GM23248 (cell line): ENCODE measurements around the gene TPD52L2. TPM values are rescaled to one million over a fixed set of nuclear protein-coding genes. Genes with fewer than 3 reads are reported as not detected.
A peak's percentile ranks its signal among the peaks of the same experiment; 100 is the strongest.

Experiments used
- DNase-seq: peaks from one replicate; pipeline ENCODE4 v3.0.0-alpha.2; 2015
- H2AFZ ChIP-seq: fragments of 200-600 bp; sonication (generic); 2 replicates; pipeline ENCODE4 v1.6.1; 2016; ENCODE audit warnings: antibody characterized with exemption
- H3F3A ChIP-seq: fragments of 200-600 bp; sonication (generic); 2 replicates; pipeline ENCODE4 v1.6.1; 2016; ENCODE audit warnings: mild to moderate bottlenecking, antibody characterized with exemption, mixed run types; ENCODE audit not compliant: insufficient read depth
- H3K27ac ChIP-seq: fragments of 200-600 bp; sonication (generic); 2 replicates; pipeline ENCODE4 v1.5.1; 2016; ENCODE audit warnings: mild to moderate bottlenecking
- H3K27me3 ChIP-seq: fragments of 200-600 bp; sonication (generic); replicated peaks from 2 replicates; pipeline ENCODE4 v1.6.1; 2016; ENCODE audit warnings: mild to moderate bottlenecking; ENCODE audit not compliant: insufficient read depth
- H3K36me3 ChIP-seq: fragments of 200-600 bp; sonication (generic); 2 replicates; pipeline ENCODE4 v1.6.1; 2016; ENCODE audit warnings: low read depth, mild to moderate bottlenecking
- H3K4me1 ChIP-seq: fragments of 200-600 bp; sonication (generic); 2 replicates; pipeline ENCODE4 v1.6.1; 2016; ENCODE audit warnings: mild to moderate bottlenecking; ENCODE audit not compliant: insufficient read depth
- H3K4me2 ChIP-seq: fragments of 200-600 bp; sonication (generic); one replicate; pipeline ENCODE4 v1.6.1; 2016; ENCODE audit warnings: mild to moderate bottlenecking; ENCODE audit not compliant: unreplicated experiment
- H3K4me3 ChIP-seq: fragments of 200-600 bp; sonication (generic); 2 replicates; pipeline ENCODE4 v1.5.1; 2016; ENCODE audit warnings: mild to moderate bottlenecking
- H3K79me2 ChIP-seq: fragments of 200-600 bp; sonication (generic); 2 replicates; pipeline ENCODE4 v1.6.1; 2016; ENCODE audit warnings: mild to moderate bottlenecking; ENCODE audit not compliant: insufficient read depth
- H3K9ac ChIP-seq: fragments of 200-600 bp; sonication (generic); 2 replicates; pipeline ENCODE4 v1.6.1; 2016; ENCODE audit warnings: mild to moderate bottlenecking
- H3K9me2 ChIP-seq: fragments of 200-600 bp; sonication (generic); 2 replicates; pipeline ENCODE4 v1.6.1; 2016; ENCODE audit warnings: mixed run types, mild to moderate bottlenecking, moderate library complexity; ENCODE audit not compliant: insufficient read depth
- H3K9me3 ChIP-seq: fragments of 200-600 bp; sonication (generic); one replicate; pipeline ENCODE4 v1.6.1; 2017; ENCODE audit warnings: low read depth
- H4K20me1 ChIP-seq: fragments of 200-600 bp; sonication (generic); 2 replicates; pipeline ENCODE4 v1.6.0; 2016; ENCODE audit not compliant: insufficient read depth
- EZH2 ChIP-seq: fragments of 200-600 bp; sonication (generic); IDR thresholded peaks from 2 replicates; pipeline ENCODE4 v1.6.1; 2018; ENCODE audit warnings: antibody characterized with exemption, mild to moderate bottlenecking; ENCODE audit not compliant: insufficient read depth, poor library complexity, severe bottlenecking
- EZH2phosphoT487 ChIP-seq: fragments of 200-600 bp; sonication (generic); IDR thresholded peaks from 2 replicates; pipeline ENCODE4 v1.6.1; 2018; ENCODE audit warnings: antibody characterized with exemption, moderate library complexity, mild to moderate bottlenecking, low read depth; ENCODE audit not compliant: insufficient read depth
- WGBS, 2 experiments: methylation state at CpG; one replicate each; pipeline ENCODE4 v1.1.6; 2015 to 2017; ENCODE audit warnings: low lambda C conversion rate in 2 of 2, low coverage in 1 of 2; ENCODE audit errors: missing lambda C conversion rate in 2 of 2; 5-methylcytosine and 5-hydroxymethylcytosine counted together
- in situ Hi-C: fragments of 300-500 bp; cut with MboI; formaldehyde crosslinking; loops from 2 replicates; pipeline ENCODE4 v1.15.0; 2020
- microRNA counts: library from miRNA; unstranded; fragments of <30 nt; microRNA quantifications from one replicate; lab custom pipeline; 2016
- microRNA-seq: library from miRNA; unstranded; fragments of <30 nt; microRNA quantifications from one replicate; pipeline ENCODE4, GENCODE V29; 2016; ENCODE audit warnings: borderline number of aligned reads
- polyA plus RNA-seq: library from polyadenylated mRNA; unstranded; fragments of >200 nt; fragmentation: Nextera tagmentation; extraction: Ambion mirVana; gene quantifications from 2 replicates; pipeline ENCODE4 v1.2.1, GENCODE V29; 2016
- small RNA-seq: library from RNA; depleted of rRNA; stranded (forward); fragments of <200 nt; gene quantifications from one replicate; pipeline ENCODE3, GENCODE V24; 2014; ENCODE audit warnings: low read depth, low replicate concordance
- total RNA-seq: library from RNA; depleted of rRNA; stranded (reverse); fragments of >200 nt; shearing (Covaris generic); gene quantifications from 2 replicates; pipeline ENCODE4 v1.2.3, GENCODE V29; 2014; rRNA removed

The TPD52L2 gene
- total and polyA plus RNA-seq, 2 experiments from 2014 or later: 214 to 220 TPM

GRCh38 chr20:63939061-63939935 is 74.2 kb downstream of the TPD52L2 start:
- no peak overlapping the region for H3K9ac ChIP-seq
- WGBS, 2 experiments: 96 to 97% methylated on average over 11 to 24 of the region's 33 CpGs
- peaks cover 44% of the 10 kb centered on the region for H3K79me2 ChIP-seq
- TF ChIP-seq EZH2 (no peak), EZH2phosphoT487 (no peak)
- in situ Hi-C loops: no loop called here
- H3K4me1 ChIP-seq: no peaks in the 10 kb centered on the region
- H3F3A ChIP-seq: peaks cover 21% of the 10 kb centered on the region; the same call in 1 of the 2 replicates
- no peaks in the 10 kb centered on the region for H3K27me3 ChIP-seq
- no peak overlapping the region for H3K4me2 ChIP-seq
- H2AFZ ChIP-seq: no peak overlapping the region
- H3K36me3 ChIP-seq: peaks cover 6% of the 10 kb centered on the region; the same call in 1 of the 2 replicates
- no peaks in the 10 kb centered on the region for H3K9me3 ChIP-seq
- DNase-seq: no peak
- no peak overlapping the region for H3K4me3 ChIP-seq
- H4K20me1 ChIP-seq: no peaks in the 10 kb centered on the region
- no peak overlapping the region for H3K27ac ChIP-seq
- H3K9me2 ChIP-seq: no peaks in the 10 kb centered on the region

- Histone ChIP-seq H3K4me1 (no peaks in the 10 kb centered on the region), H3K27ac (no peak overlapping the region), H3K27me3 (no peaks in the 10 kb centered on the region), H3K4me3 (no peak overlapping the region), H3K79me2 (peaks cover 44% of the 10 kb centered on the region), H3K9me3 (no peaks in the 10 kb centered on the region), H4K20me1 (no peaks in the 10 kb centered on the region), H3K36me3 (peaks cover 6% of the 10 kb centered on the region; the same call in 1 of the 2 replicates), H2AFZ (no peak overlapping the region), H3K9me2 (no peaks in the 10 kb centered on the region), H3F3A (peaks cover 21% of the 10 kb centered on the region; the same call in 1 of the 2 replicates), H3K9ac (no peak overlapping the region), H3K4me2 (no peak overlapping the region)
- 93 to 94% methylated on average over 20 to 23 of the region's 23 CpGs for WGBS, 2 experiments
- DNase-seq: no peak
- no peak for TF ChIP-seq EZH2phosphoT487
- no peak for TF ChIP-seq EZH2
- in situ Hi-C loops: no loop called here
Observed at GRCh38 chr20:63940071-63940471, 75.0 kb downstream of the TPD52L2 start.

GRCh38 chr20:63940472-63941266 is 75.6 kb downstream of the TPD52L2 start:
- no peaks in the 10 kb centered on the region for H4K20me1 ChIP-seq
- H3K27ac ChIP-seq: no peak overlapping the region
- no peaks in the 10 kb centered on the region for H3K27me3 ChIP-seq
- in situ Hi-C loops: no loop called here
- H3K9me2 ChIP-seq: no peaks in the 10 kb centered on the region
- peaks cover 44% of the 10 kb centered on the region for H3K79me2 ChIP-seq
- no peak overlapping the region for H3K4me3 ChIP-seq
- 95% methylated on average over 50 to 58 of the region's 58 CpGs for WGBS, 2 experiments
- no peaks in the 10 kb centered on the region for H3K9me3 ChIP-seq
- TF ChIP-seq EZH2phosphoT487 (no peak), EZH2 (no peak)
- H3K9ac ChIP-seq: no peak overlapping the region
- no peak overlapping the region for H3K4me2 ChIP-seq
- no peaks in the 10 kb centered on the region for H3K4me1 ChIP-seq
- H2AFZ ChIP-seq: no peak overlapping the region
- no peak for DNase-seq
- H3F3A ChIP-seq: peaks cover 21% of the 10 kb centered on the region; the same call in 1 of the 2 replicates
- peaks cover 6% of the 10 kb centered on the region; the same call in 1 of the 2 replicates for H3K36me3 ChIP-seq

MicroRNA genes within 50 kb of the gene (microRNA counts, 767-probe panel; counts per million panel counts)
- microRNA hsa-miR-1914-5p (lab: Ali Mortazavi, UCI): 447 counts per million, percentile 86 among the panel's probes with 10 or more counts
- microRNA hsa-miR-941 (lab: Ali Mortazavi, UCI): 447 counts per million, percentile 86 among the panel's probes with 10 or more counts

Small RNA genes lying within 50 kb of the gene (microRNA-seq; reads per million reads assigned to microRNA genes)
- gene MIR1914 (2.0 reads per million), gene MIR941-1 (not detected), gene MIR941-2 (not detected), gene MIR941-3 (not detected), gene MIR941-4 (not detected), gene MIR941-5 (not detected)

Small RNA genes lying within 50 kb of the gene (small RNA-seq; reads per million reads assigned to genes)
- gene MIR941-2 (not detected), gene MIR941-4 (not detected), gene MIR941-5 (not detected), gene RNU1-134P (0.19 reads per million)

Other genes starting within 250 kb of the TPD52L2 start
- 13.6 and 15.4 TPM in 2 replicates for gene GMEB2, start 238.2 kb upstream of the TPD52L2 start, total RNA-seq
- gene GMEB2, start 238.2 kb upstream of the TPD52L2 start, polyA plus RNA-seq: 7.7 and 7.8 TPM in 2 replicates
- 26.8 and 37.6 TPM in 2 replicates for gene STMN3, start 211.8 kb upstream of the TPD52L2 start, total RNA-seq
- gene STMN3, start 211.8 kb upstream of the TPD52L2 start, polyA plus RNA-seq: 18.5 and 18.6 TPM in 2 replicates
- gene RTEL1, start 207.0 kb upstream of the TPD52L2 start, total RNA-seq: 15.6 and 30.7 TPM in 2 replicates
- gene RTEL1, start 207.0 kb upstream of the TPD52L2 start, polyA plus RNA-seq: 8.5 and 8.6 TPM in 2 replicates
- gene TNFRSF6B, start 168.6 kb upstream of the TPD52L2 start, total RNA-seq: 36.9 and 39.9 TPM in 2 replicates
- 17.4 and 17.5 TPM in 2 replicates for gene TNFRSF6B, start 168.6 kb upstream of the TPD52L2 start, polyA plus RNA-seq
- gene ARFRP1, start 157.3 kb upstream of the TPD52L2 start, total RNA-seq: 61.4 and 65.9 TPM in 2 replicates
- gene ARFRP1, start 157.3 kb upstream of the TPD52L2 start, polyA plus RNA-seq: 57.6 and 60.8 TPM in 2 replicates
- gene ZGPAT, start 157.2 kb upstream of the TPD52L2 start, total RNA-seq: 26.2 and 28.5 TPM in 2 replicates
- 19.9 and 22.7 TPM in 2 replicates for gene ZGPAT, start 157.2 kb upstream of the TPD52L2 start, polyA plus RNA-seq
- gene LIME1, start 128.6 kb upstream of the TPD52L2 start, total RNA-seq: 14.1 and 32.0 TPM in 2 replicates
- 2.4 and 3.7 TPM in 2 replicates for gene LIME1, start 128.6 kb upstream of the TPD52L2 start, polyA plus RNA-seq
- gene SLC2A4RG, start 125.5 kb upstream of the TPD52L2 start, total RNA-seq: 63.9 and 64.9 TPM in 2 replicates
- gene SLC2A4RG, start 125.5 kb upstream of the TPD52L2 start, polyA plus RNA-seq: 21.3 and 22.7 TPM in 2 replicates
- 1.9 and 3.9 TPM in 2 replicates for gene ZBTB46, start 34.0 kb upstream of the TPD52L2 start, total RNA-seq
- gene ZBTB46, start 34.0 kb upstream of the TPD52L2 start, polyA plus RNA-seq: 0.33 and 0.38 TPM in 2 replicates
- not detected in 2 replicates for gene ABHD16B, start 3.8 kb upstream of the TPD52L2 start, total RNA-seq
- gene ABHD16B, start 3.8 kb upstream of the TPD52L2 start, polyA plus RNA-seq: not detected in 2 replicates
- 68.0 and 70.9 TPM in 2 replicates for gene DNAJC5, start 29.9 kb downstream of the TPD52L2 start, total RNA-seq
- 22.4 and 24.9 TPM in 2 replicates for gene DNAJC5, start 29.9 kb downstream of the TPD52L2 start, polyA plus RNA-seq
- 17.6 and 21.5 TPM in 2 replicates for gene UCKL1, start 91.1 kb downstream of the TPD52L2 start, total RNA-seq
- gene UCKL1, start 91.1 kb downstream of the TPD52L2 start, polyA plus RNA-seq: 28.8 and 33.4 TPM in 2 replicates
- 16.4 and 16.6 TPM in 2 replicates for gene ZNF512B, start 104.7 kb downstream of the TPD52L2 start, total RNA-seq
- 1.2 and 1.5 TPM in 2 replicates for gene ZNF512B, start 104.7 kb downstream of the TPD52L2 start, polyA plus RNA-seq
- gene SAMD10, start 114.4 kb downstream of the TPD52L2 start, total RNA-seq: 0.38 and 1.3 TPM in 2 replicates
- gene SAMD10, start 114.4 kb downstream of the TPD52L2 start, polyA plus RNA-seq: 1.3 and 1.7 TPM in 2 replicates
- 39.0 and 47.1 TPM in 2 replicates for gene PRPF6, start 115.9 kb downstream of the TPD52L2 start, total RNA-seq
- 54.8 and 59.4 TPM in 2 replicates for gene PRPF6, start 115.9 kb downstream of the TPD52L2 start, polyA plus RNA-seq
- gene C20orf204, start 170.9 kb downstream of the TPD52L2 start, total RNA-seq: 0.32 and 0.51 TPM in 2 replicates
- 0.09 and 0.14 TPM in 2 replicates for gene C20orf204, start 170.9 kb downstream of the TPD52L2 start, polyA plus RNA-seq
- gene SOX18, start 184.4 kb downstream of the TPD52L2 start, total RNA-seq: not detected in 2 replicates
- not detected in 2 replicates for gene SOX18, start 184.4 kb downstream of the TPD52L2 start, polyA plus RNA-seq
- 34.3 and 39.2 TPM in 2 replicates for gene TCEA2, start 197.9 kb downstream of the TPD52L2 start, total RNA-seq
- gene TCEA2, start 197.9 kb downstream of the TPD52L2 start, polyA plus RNA-seq: 67.9 and 70.7 TPM in 2 replicates
- gene RGS19, start 214.2 kb downstream of the TPD52L2 start, total RNA-seq: 7.0 and 13.2 TPM in 2 replicates
- gene RGS19, start 214.2 kb downstream of the TPD52L2 start, polyA plus RNA-seq: 18.7 and 20.9 TPM in 2 replicates
- gene OPRL1, start 214.8 kb downstream of the TPD52L2 start, total RNA-seq: 0.86 and 1.1 TPM in 2 replicates
- 0.35 and 0.53 TPM in 2 replicates for gene OPRL1, start 214.8 kb downstream of the TPD52L2 start, polyA plus RNA-seq
- gene LKAAEAR1, start 219.1 kb downstream of the TPD52L2 start, total RNA-seq: 3.7 TPM in 1 of 2 replicates, not detected in the other
- gene LKAAEAR1, start 219.1 kb downstream of the TPD52L2 start, polyA plus RNA-seq: 0.59 TPM in 1 of 2 replicates, not detected in the other
- gene NPBWR2, start 242.3 kb downstream of the TPD52L2 start, total RNA-seq: not detected in 2 replicates
- not detected in 2 replicates for gene NPBWR2, start 242.3 kb downstream of the TPD52L2 start, polyA plus RNA-seq